ENCODE data around the gene MXD4. TPM values are rescaled to one million over a fixed set of nuclear protein-coding genes. Genes with fewer than 3 reads are reported as not detected.
"Not testable (repeated sequence)": the region's sequence is repeated elsewhere in the genome, so short reads cannot be mapped to it uniquely, and the experiment has no call there.

The MXD4 gene
- total RNA-seq, 1 experiment from 2014 or later, result 22.0 TPM

DNA sequence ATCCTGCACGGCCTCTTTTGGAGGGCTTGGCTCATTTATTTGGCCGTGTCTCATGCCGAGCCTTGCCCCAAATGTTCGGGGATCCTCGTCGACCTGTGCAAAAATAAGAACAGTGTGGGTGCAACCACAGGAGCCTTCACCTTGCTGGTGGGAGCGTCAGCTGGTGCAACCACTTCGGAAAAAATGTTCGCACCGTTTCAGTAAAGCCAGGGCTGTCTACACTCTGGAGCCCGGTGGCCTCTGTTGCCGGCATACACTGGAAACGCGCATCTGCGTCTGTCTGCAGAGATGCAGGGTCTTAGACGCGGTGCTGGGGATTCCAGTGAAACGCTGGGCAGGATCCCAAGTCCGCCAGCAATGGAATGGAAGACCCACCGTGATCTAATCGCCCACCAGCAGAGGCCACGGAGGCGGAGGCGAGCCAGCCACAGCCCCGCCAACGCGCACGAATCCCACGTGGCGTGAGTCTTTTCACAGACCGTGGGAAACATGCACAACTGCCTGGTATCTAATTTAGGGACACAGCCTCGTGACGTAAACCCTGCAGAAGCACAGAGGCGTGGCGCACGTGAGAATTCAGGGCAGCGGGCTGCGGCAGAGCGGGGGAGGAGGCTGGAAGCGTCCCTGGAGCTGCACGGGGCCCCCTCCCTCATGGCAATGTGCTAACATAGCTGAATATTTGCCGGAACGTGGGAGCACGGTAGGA, 13.8 kb upstream of the MXD4 start:
- H3K4me2 ChIP-seq (ENCODE audit: low read length), result no peak overlapping the region
- H3K9me3 ChIP-seq (ENCODE audit: control insufficient read depth in 1 of 2, insufficient read depth in 1 of 2, low read depth in 1 of 2, low read length in 2 of 2), result no peaks in the 10 kb centered on the region
- intact Hi-C loops (cut with micrococcal nuclease), result no loop called here
- H3K4me1 ChIP-seq (ENCODE audit: control insufficient read depth in 1 of 2, insufficient read depth in 2 of 2, low read length in 2 of 2), result no peaks in the 10 kb centered on the region
- no peaks in the 10 kb centered on the region for H3K9me2 ChIP-seq (ENCODE audit: insufficient read depth)
- no peak overlapping the region for H3K9ac ChIP-seq (ENCODE audit: low read length)
- no peaks in the 10 kb centered on the region for H3K27me3 ChIP-seq (ENCODE audit: insufficient read depth, low read length)
- no peaks in the 10 kb centered on the region for H3K36me3 ChIP-seq (ENCODE audit: control insufficient read depth in 1 of 2, insufficient read depth in 2 of 2, low read length in 2 of 2)
- ChIA-PET CTCF (no interaction called here), RAD21 (ENCODE audit: low non-redundant PET in 1 of 2, low total read pairs in 2 of 2, uncharacterized antibody in 2 of 2, unreplicated experiment in 2 of 2) (no interaction called here), POLR2A (no interaction called here)
- H4K20me1 ChIP-seq (ENCODE audit: insufficient read depth), result no peaks in the 10 kb centered on the region
- TF ChIP-seq MAX (IDR thresholded peaks at IDR 0.05) (no peak), POLR2A (IDR thresholded peaks at IDR 0.05; ENCODE audit: borderline replicate concordance, extremely low read depth, insufficient read depth, insufficient read length) (no peak), EZH2phosphoT487 (IDR thresholded peaks at IDR 0.05; ENCODE audit: borderline replicate concordance) (no peak), SIN3A (IDR thresholded peaks at IDR 0.05; ENCODE audit: low read depth) (no peak)
- no peak overlapping the region for H2AFZ ChIP-seq (ENCODE audit: low read depth, low read length, poor library complexity, severe bottlenecking)
- ATAC-seq (no peak), DNase-seq (ENCODE audit: low read depth, low spot score) (no peak)
- H3K79me2 ChIP-seq (ENCODE audit: insufficient read depth, low read length), result no peaks in the 10 kb centered on the region
- no TSS peak for BruUV-seq (replicated peaks)
- no peak overlapping the region for H3K27ac ChIP-seq (ENCODE audit: low read depth, low read length)
- H3K4me3 ChIP-seq (replicated peaks in 1 of 2; ENCODE audit: low read depth in 1 of 2, low read length in 2 of 2), result no peak overlapping the region

DNA sequence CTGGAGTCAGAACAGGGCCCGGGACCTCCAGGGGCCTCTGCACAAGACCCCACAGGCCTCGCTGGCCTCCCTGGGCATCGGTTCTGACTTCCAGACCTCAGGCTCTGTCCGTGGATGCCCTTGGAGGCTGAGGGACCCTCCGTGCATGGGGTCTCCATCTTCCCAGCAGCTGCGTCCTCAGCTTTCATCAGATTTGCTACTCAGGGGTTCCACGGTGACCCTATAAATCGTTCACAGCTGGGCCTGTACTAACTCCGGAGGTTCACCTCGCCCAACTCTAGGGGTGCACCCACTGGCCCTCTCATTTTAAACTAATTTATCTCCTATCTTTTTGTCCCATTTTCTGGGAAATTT, 13.1 kb upstream of the MXD4 start:
- CTCF ChIA-PET; ATAC-seq; H3K9me3 ChIP-seq (ENCODE audit: control insufficient read depth in 1 of 2, insufficient read depth in 1 of 2, low read depth in 1 of 2, low read length in 2 of 2); H2AFZ ChIP-seq (ENCODE audit: low read depth, low read length, poor library complexity, severe bottlenecking); H3K9me2 ChIP-seq (ENCODE audit: insufficient read depth); H3K4me2 ChIP-seq (ENCODE audit: low read length); RAD21 ChIA-PET (ENCODE audit: low non-redundant PET in 1 of 2, low total read pairs in 2 of 2, uncharacterized antibody in 2 of 2, unreplicated experiment in 2 of 2); DNase-seq (ENCODE audit: low read depth, low spot score); H4K20me1 ChIP-seq (ENCODE audit: insufficient read depth); H3K9ac ChIP-seq (ENCODE audit: low read length); H3K27me3 ChIP-seq (ENCODE audit: insufficient read depth, low read length); H3K27ac ChIP-seq (ENCODE audit: low read depth, low read length); intact Hi-C loops (cut with micrococcal nuclease); H3K4me3 ChIP-seq (replicated peaks in 1 of 2; ENCODE audit: low read depth in 1 of 2, low read length in 2 of 2); H3K36me3 ChIP-seq (ENCODE audit: control insufficient read depth in 1 of 2, insufficient read depth in 2 of 2, low read length in 2 of 2); POLR2A ChIA-PET; H3K79me2 ChIP-seq (ENCODE audit: insufficient read depth, low read length); BruUV-seq (replicated peaks); H3K4me1 ChIP-seq (ENCODE audit: control insufficient read depth in 1 of 2, insufficient read depth in 2 of 2, low read length in 2 of 2): not testable (repeated sequence)
